ENCODE data around the gene TBC1D19. TPM values are rescaled to one million over a fixed set of nuclear protein-coding genes. Genes with fewer than 3 reads are reported as not detected.
"Not testable (repeated sequence)": the region's sequence is repeated elsewhere in the genome, so short reads cannot be mapped to it uniquely, and the experiment has no call there.

The TBC1D19 gene
- total RNA-seq, 4 donors from 2014 or later = 6.5 to 7.0 (median 6.8) TPM

- intact Hi-C loops (cut with DNase I; ENCODE audit: low total_unique reads) (no loop called here), in situ Hi-C loops (cut with MboI; ENCODE audit: low sequenced_read_pairs in 4 of 4) (no loop called here)
- Histone ChIP-seq H3K27ac (no peak overlapping the region), H3K4me1 (no peaks in the 10 kb centered on the region), H3K9me3 (no peaks in the 10 kb centered on the region), H3K36me3 (peaks cover 0 to 4% of the 10 kb centered on the region in 2 donors), H3K4me3 (no peak overlapping the region), H3K27me3 (no peaks in the 10 kb centered on the region)
- no peak for TF ChIP-seq CTCF (IDR thresholded peaks at IDR 0.05 in 4 of 5, conservative IDR thresholded peaks at IDR 0.05 in 1 of 5)
- TF ChIP-seq POLR2A (IDR thresholded peaks at IDR 0.05) = no peak
- DNase-seq (no peak), ATAC-seq (no peak)
Observed at GRCh38 chr4:26632916-26633315, 49.0 kb downstream of the TBC1D19 start.

- peaks cover 0 to 6% of the 10 kb centered on the region in 2 donors for H3K36me3 ChIP-seq
- in situ Hi-C loops (cut with MboI; ENCODE audit: low sequenced_read_pairs in 4 of 4) = no loop called here
Observed at GRCh38 chr4:26634237-26634636, 50.4 kb downstream of the TBC1D19 start.

GRCh38 chr4:26636458-26636857 is 52.6 kb downstream of the TBC1D19 start:
- no peaks in the 10 kb centered on the region for H3K4me1 ChIP-seq
- in situ Hi-C loops (cut with MboI; ENCODE audit: low sequenced_read_pairs in 4 of 4) = no loop called here
- intact Hi-C loops (cut with DNase I; ENCODE audit: low total_unique reads) = no loop called here

More at GRCh38 chr4:26634237-26634636, 50.4 kb downstream of the TBC1D19 start:
- DNase-seq (no peak), ATAC-seq (no peak)
- no peaks in the 10 kb centered on the region for H3K9me3 ChIP-seq
- no peak overlapping the region for H3K27ac ChIP-seq
- intact Hi-C loops (cut with DNase I; ENCODE audit: low total_unique reads) = no loop called here
- no peak for TF ChIP-seq POLR2A (IDR thresholded peaks at IDR 0.05)
- TF ChIP-seq CTCF (IDR thresholded peaks at IDR 0.05 in 4 of 5, conservative IDR thresholded peaks at IDR 0.05 in 1 of 5) = no peak
- H3K4me1 ChIP-seq = no peaks in the 10 kb centered on the region
- H3K27me3 ChIP-seq = no peaks in the 10 kb centered on the region
- no peak overlapping the region for H3K4me3 ChIP-seq

GRCh38 chr4:26640639-26641038 is 56.8 kb downstream of the TBC1D19 start:
- intact Hi-C loops (cut with DNase I; ENCODE audit: low total_unique reads); H3K27ac ChIP-seq; H3K4me1 ChIP-seq; ATAC-seq; H3K27me3 ChIP-seq; in situ Hi-C loops (cut with MboI; ENCODE audit: low sequenced_read_pairs in 4 of 4); H3K4me3 ChIP-seq; H3K9me3 ChIP-seq; DNase-seq: not testable (repeated sequence)
- peaks cover 0 to 10% of the 10 kb centered on the region in 2 donors for H3K36me3 ChIP-seq

More at GRCh38 chr4:26636458-26636857, 52.6 kb downstream of the TBC1D19 start:
- Histone ChIP-seq H3K36me3 (peaks cover 0 to 10% of the 10 kb centered on the region in 2 donors), H3K9me3 (no peaks in the 10 kb centered on the region), H3K27ac (no peak overlapping the region), H3K27me3 (no peaks in the 10 kb centered on the region), H3K4me3 (no peak overlapping the region)
- DNase-seq (no peak), ATAC-seq (no peak)
- TF ChIP-seq POLR2A (IDR thresholded peaks at IDR 0.05) = no peak
- TF ChIP-seq CTCF (IDR thresholded peaks at IDR 0.05 in 4 of 5, conservative IDR thresholded peaks at IDR 0.05 in 1 of 5) = no peak

- H3K4me1 ChIP-seq = no peaks in the 10 kb centered on the region
- H3K27ac ChIP-seq = no peak overlapping the region
- H3K9me3 ChIP-seq = no peaks in the 10 kb centered on the region
- in situ Hi-C loops (cut with MboI; ENCODE audit: low sequenced_read_pairs in 4 of 4) (no loop called here), intact Hi-C loops (cut with DNase I; ENCODE audit: low total_unique reads) (no loop called here)
- TF ChIP-seq POLR2A (IDR thresholded peaks at IDR 0.05) = no peak
- TF ChIP-seq CTCF (IDR thresholded peaks at IDR 0.05 in 4 of 5, conservative IDR thresholded peaks at IDR 0.05 in 1 of 5) = no peak
- H3K36me3 ChIP-seq = no peaks in the 10 kb centered on the region
- ATAC-seq = no peak
- DNase-seq = no peak
- no peak overlapping the region for H3K4me3 ChIP-seq
- H3K27me3 ChIP-seq = no peaks in the 10 kb centered on the region
Observed at GRCh38 chr4:26647523-26648224, 63.8 kb downstream of the TBC1D19 start.
